Transverse colon (tissue), 4 donors: Measurements from ENCODE around the gene ARHGEF26. TPM values are rescaled to one million over a fixed set of nuclear protein-coding genes. Genes with fewer than 3 reads are reported as not detected.

Experiments used
- DNase-seq: peaks from one replicate; pipeline ENCODE4 v3.0.0-alpha.2; 2019
- H3K27ac ChIP-seq, 4 donors: fragments of 200-600 bp; sonication (generic); 2 replicates each; pipeline ENCODE4 v1.5.1; 2016 to 2018; ENCODE audit warnings: inconsistent platforms in 4 of 4
- H3K27me3 ChIP-seq: fragments of 200-600 bp; sonication (generic); 2 replicates; pipeline ENCODE4 v1.5.1; 2017; ENCODE audit warnings: inconsistent platforms
- H3K36me3 ChIP-seq, 4 donors: fragments of 200-600 bp; sonication (generic); 2 replicates each; pipeline ENCODE4 v1.5.1; 2017 to 2019; ENCODE audit warnings: inconsistent platforms in 4 of 4
- H3K4me1 ChIP-seq, 4 donors: fragments of 200-600 bp; sonication (generic); 2 replicates each; pipeline ENCODE4 v1.5.1; 2017 to 2020; ENCODE audit warnings: inconsistent platforms in 4 of 4
- H3K4me3 ChIP-seq, 4 donors: fragments of 200-600 bp; sonication (generic); 1 replicate in 1 of 4; 2 replicates in 3 of 4; pipeline versions ENCODE4 v1.5.1 to v1.6.1; 2017 to 2019; ENCODE audit warnings: inconsistent platforms in 4 of 4
- H3K9me3 ChIP-seq, 2 donors: fragments of 200-600 bp; sonication (generic); 2 replicates each; pipeline ENCODE4 v1.5.1; 2017 to 2019; ENCODE audit warnings: inconsistent platforms in 2 of 2
- EP300 ChIP-seq: sonication (generic); formaldehyde crosslinking; IDR thresholded peaks from one replicate; pipeline ENCODE4 v1.6.1; 2017; ENCODE audit warnings: antibody characterized with exemption, low read depth
- POLR2A ChIP-seq: fragments of 450-650 bp; IDR thresholded peaks from one replicate; pipeline ENCODE4 v1.6.1; 2016; ENCODE audit warnings: antibody characterized with exemption, mild to moderate bottlenecking, moderate library complexity
- POLR2AphosphoS5 ChIP-seq, 3 donors: sonication (generic); formaldehyde crosslinking; IDR thresholded peaks; one replicate each; pipeline ENCODE4 v1.6.1; 2016; ENCODE audit warnings: antibody characterized with exemption in 3 of 3
- WGBS, 2 donors: methylation state at CpG; one replicate each; pipeline ENCODE4 v1.1.5; 2018; ENCODE audit warnings: low coverage in 1 of 2; 5-methylcytosine and 5-hydroxymethylcytosine counted together
- in situ Hi-C, 4 donors: fragments of 200-750 bp; cut with MboI; loops; one replicate each; pipeline versions ENCODE4 v1.15.0 to v1.15.1; 2017; ENCODE audit warnings: low sequenced_read_pairs in 3 of 4, low pct_ligation_motif_present in 1 of 4, low pct_unique_long_range_greater_than_20kb in 1 of 4
- intact Hi-C: fragments of 100-400 bp; cut with DNase I; formaldehyde crosslinking; loops from one replicate; pipeline ENCODE4 v1.15.1; 2023; ENCODE audit warnings: low total_unique reads
- total RNA-seq, 4 donors: library from RNA; depleted of rRNA; stranded (reverse); fragments of >200 nt; gene quantifications; one replicate each; pipeline ENCODE4 v1.1.0, GENCODE V29; 2016
- TF ChIP-seq, protein P1 (sequence below), 5 experiments: fragments of 200-600 bp in 3 of 5; fragments of 450-650 bp in 2 of 5; sonication (generic) in 3 of 5; IDR thresholded peaks; 1 replicate in 2 of 5; 2 replicates in 3 of 5; pipeline ENCODE4 v1.5.1; 2016 to 2017; ENCODE audit warnings: antibody characterized with exemption in 5 of 5, inconsistent platforms in 3 of 5, mild to moderate bottlenecking in 2 of 5, moderate library complexity in 1 of 5

Gene ARHGEF26
- total RNA-seq, 4 donors from 2014 or later: 8.6 to 15.0 (median 13.2) TPM

- peak overlapping the region in 1 of 4 donors; percentile 1 for H3K27ac ChIP-seq
- intact Hi-C loops (no loop called here), in situ Hi-C loops (no loop called here)
- H3K4me1 ChIP-seq: peaks cover 0 to 24% (median 15%) of the 10 kb centered on the region in 4 donors
- no peaks in the 10 kb centered on the region for H3K27me3 ChIP-seq
- no peak overlapping the region for H3K4me3 ChIP-seq
- no peaks in the 10 kb centered on the region for H3K36me3 ChIP-seq
- H3K9me3 ChIP-seq: no peaks in the 10 kb centered on the region
- TF ChIP-seq POLR2A: no peak
- TF ChIP-seq EP300: no peak
- TF ChIP-seq, protein P1, sequence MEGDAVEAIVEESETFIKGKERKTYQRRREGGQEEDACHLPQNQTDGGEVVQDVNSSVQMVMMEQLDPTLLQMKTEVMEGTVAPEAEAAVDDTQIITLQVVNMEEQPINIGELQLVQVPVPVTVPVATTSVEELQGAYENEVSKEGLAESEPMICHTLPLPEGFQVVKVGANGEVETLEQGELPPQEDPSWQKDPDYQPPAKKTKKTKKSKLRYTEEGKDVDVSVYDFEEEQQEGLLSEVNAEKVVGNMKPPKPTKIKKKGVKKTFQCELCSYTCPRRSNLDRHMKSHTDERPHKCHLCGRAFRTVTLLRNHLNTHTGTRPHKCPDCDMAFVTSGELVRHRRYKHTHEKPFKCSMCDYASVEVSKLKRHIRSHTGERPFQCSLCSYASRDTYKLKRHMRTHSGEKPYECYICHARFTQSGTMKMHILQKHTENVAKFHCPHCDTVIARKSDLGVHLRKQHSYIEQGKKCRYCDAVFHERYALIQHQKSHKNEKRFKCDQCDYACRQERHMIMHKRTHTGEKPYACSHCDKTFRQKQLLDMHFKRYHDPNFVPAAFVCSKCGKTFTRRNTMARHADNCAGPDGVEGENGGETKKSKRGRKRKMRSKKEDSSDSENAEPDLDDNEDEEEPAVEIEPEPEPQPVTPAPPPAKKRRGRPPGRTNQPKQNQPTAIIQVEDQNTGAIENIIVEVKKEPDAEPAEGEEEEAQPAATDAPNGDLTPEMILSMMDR (IDR thresholded peaks at IDR 0.05): no peak
- TF ChIP-seq POLR2AphosphoS5 (IDR thresholded peaks at IDR 0.05): no peak
- 78 to 79% methylated on average over 2 to 3 of the region's 3 CpGs for WGBS, 2 donors
- DNase-seq: no peak
Observed at GRCh38 chr3:154130540-154130939, 9.3 kb downstream of the ARHGEF26 start.

- Histone ChIP-seq H3K36me3 (no peaks in the 10 kb centered on the region), H3K27ac (peak overlapping the region in 1 of 4 donors; percentile 48), H3K27me3 (no peaks in the 10 kb centered on the region), H3K9me3 (no peaks in the 10 kb centered on the region), H3K4me3 (no peak overlapping the region), H3K4me1 (peaks cover 0 to 21% (median 14%) of the 10 kb centered on the region in 4 donors)
- 27 to 33% methylated on average over 1 of the region's 1 CpG for WGBS, 2 donors
- no peak for TF ChIP-seq POLR2A
- TF ChIP-seq, protein P1 (IDR thresholded peaks at IDR 0.05): no peak
- TF ChIP-seq POLR2AphosphoS5 (IDR thresholded peaks at IDR 0.05): no peak
- no peak for TF ChIP-seq EP300
- DNase-seq: no peak
- in situ Hi-C loops (no loop called here), intact Hi-C loops (no loop called here)
Observed at GRCh38 chr3:154131830-154132229, 10.6 kb downstream of the ARHGEF26 start.

DNA sequence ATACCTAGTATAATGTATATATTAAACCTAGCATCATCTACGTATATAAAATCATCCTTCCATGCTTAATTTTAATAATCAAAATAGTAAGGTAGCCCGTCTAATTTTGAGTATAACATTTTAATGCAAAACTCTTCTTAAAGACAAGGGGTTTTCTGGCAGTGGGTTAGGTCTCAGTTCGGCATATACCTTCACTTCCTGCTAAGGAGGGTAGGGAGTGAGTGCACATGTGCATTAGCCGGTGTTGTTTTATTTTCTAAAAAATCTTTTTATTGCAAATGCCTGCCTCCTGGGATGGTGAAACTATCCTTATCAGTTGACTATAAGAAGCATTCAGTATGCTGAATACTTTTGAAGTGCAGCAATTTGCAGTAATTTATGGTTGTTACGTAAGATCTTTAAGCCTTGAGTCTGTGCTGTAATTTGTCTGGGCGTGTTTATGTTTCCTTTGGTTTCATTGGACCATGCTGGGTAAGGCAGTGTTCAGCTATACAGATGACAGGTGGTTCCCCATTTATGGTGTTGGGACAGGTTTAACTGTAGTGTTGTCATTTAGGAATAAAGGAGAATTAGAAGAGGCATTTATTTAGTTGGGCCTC, 11.7 kb downstream of the ARHGEF26 start:
- no peak for DNase-seq
- WGBS, 2 donors: 39 to 43% methylated on average over 6 of the region's 6 CpGs

DNA sequence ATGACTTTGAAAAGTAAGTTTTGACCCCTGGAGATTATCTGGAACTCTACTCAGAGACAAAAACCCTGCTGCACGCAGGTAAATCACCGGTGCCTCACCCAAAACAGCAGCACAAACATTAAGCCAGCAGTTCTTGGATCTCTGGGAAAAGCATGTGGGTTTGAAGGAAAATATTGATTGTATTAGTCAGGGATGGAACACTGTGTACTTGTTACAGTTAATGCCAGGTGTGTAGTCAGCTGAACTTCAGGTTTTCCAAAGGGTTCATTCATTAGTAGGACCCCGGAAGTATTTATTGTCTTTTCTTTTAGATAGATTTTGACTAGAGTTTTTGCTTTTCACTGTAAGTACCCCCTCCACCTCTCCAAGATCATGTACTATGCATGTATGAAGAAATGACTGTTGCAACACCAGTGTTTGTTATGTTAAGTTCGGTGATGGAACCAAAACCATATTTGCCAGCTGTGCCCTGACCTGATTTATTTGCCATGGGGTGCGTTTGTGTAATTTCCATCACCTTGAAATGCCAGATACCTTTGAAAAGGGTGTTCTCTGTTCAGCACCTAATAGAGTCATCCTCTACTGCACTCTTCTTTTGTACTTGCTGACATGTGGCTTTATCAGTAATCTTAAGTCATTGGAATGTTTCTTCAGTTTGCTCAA, 14.5 kb downstream of the ARHGEF26 start:
- intact Hi-C loops: no loop called here
- TF ChIP-seq, protein P1 (IDR thresholded peaks at IDR 0.05): no peak
- TF ChIP-seq EP300: no peak
- TF ChIP-seq POLR2A: no peak
- no peak for TF ChIP-seq POLR2AphosphoS5 (IDR thresholded peaks at IDR 0.05)

More for the DNA sequence above, 11.7 kb downstream of the ARHGEF26 start:
- TF ChIP-seq POLR2AphosphoS5 (IDR thresholded peaks at IDR 0.05) (peak in 2 of 3 donors; percentile 29 to 34), EP300 (no peak), POLR2A (no peak)
- TF ChIP-seq, protein P1 (IDR thresholded peaks at IDR 0.05): no peak
- Histone ChIP-seq H3K4me1 (peaks cover 0 to 21% (median 14%) of the 10 kb centered on the region in 4 donors), H3K27me3 (no peaks in the 10 kb centered on the region), H3K9me3 (no peaks in the 10 kb centered on the region), H3K4me3 (no peak overlapping the region), H3K27ac (peak overlapping the region in 3 of 4 donors; percentile 1 to 48 (median 31)), H3K36me3 (no peaks in the 10 kb centered on the region)
- in situ Hi-C loops (no loop called here), intact Hi-C loops (no loop called here)

More for the DNA sequence above, 14.5 kb downstream of the ARHGEF26 start:
- in situ Hi-C loops: no loop called here
- no peak overlapping the region for H3K4me3 ChIP-seq
- peaks cover 0 to 28% (median 18%) of the 10 kb centered on the region in 4 donors for H3K4me1 ChIP-seq
- H3K27ac ChIP-seq: no peak overlapping the region
- H3K27me3 ChIP-seq: no peaks in the 10 kb centered on the region
- H3K36me3 ChIP-seq: no peaks in the 10 kb centered on the region
- 77 to 88% methylated on average over 5 of the region's 5 CpGs for WGBS, 2 donors
- no peak for DNase-seq
- no peaks in the 10 kb centered on the region for H3K9me3 ChIP-seq
